ENCODE results near the gene PLA2G6. TPM values are rescaled to one million over a fixed set of nuclear protein-coding genes. Genes with fewer than 3 reads are reported as not detected.
"Not testable (repeated sequence)": the region's sequence is repeated elsewhere in the genome, so short reads cannot be mapped to it uniquely, and the experiment has no call there.

PLA2G6 gene
- total RNA-seq, 2 experiments from 2014 or later = 25.5 to 28.4 TPM

GRCh38 chr22:38175206-38176118, 6.2 kb downstream of the PLA2G6 start:
- ChIA-PET CTCF (interaction anchor here (1.1 to 1.7 kb wide), 3 partner anchors 29 to 123 kb away, joined by 3 to 6 read pairs (median 4); no protein-coding TSS in a partner anchor), POLR2A (interaction anchor here (1.2 kb wide), 1 partner anchor 27 kb away, joined by 6 read pairs; no protein-coding TSS in a partner anchor)

DNA sequence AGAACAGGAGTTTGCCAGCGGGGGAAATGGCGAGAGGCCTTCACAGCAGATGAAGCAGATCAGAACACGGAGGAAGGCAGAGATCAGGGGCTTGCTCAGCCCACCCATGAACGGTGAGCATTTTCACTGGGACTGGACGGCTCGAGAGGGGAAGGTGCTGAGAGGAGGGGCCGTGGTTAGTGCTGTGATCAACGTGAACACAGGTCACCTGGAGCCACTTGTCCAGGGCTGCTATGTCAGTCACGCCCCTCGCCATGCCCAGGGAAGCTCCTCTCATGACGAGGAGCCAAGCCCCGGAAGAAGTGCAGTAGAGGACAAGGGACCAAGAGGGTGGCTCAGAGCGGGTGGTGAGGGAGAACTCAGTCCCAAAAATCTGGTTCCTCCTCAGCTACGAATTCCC, 7.0 kb downstream of the PLA2G6 start:
- ChIA-PET POLR2A (no interaction called here), CTCF (no interaction called here)

GRCh38 chr22:38173641-38173906, 8.1 kb downstream of the PLA2G6 start:
- ChIA-PET CTCF (interaction anchor here (0.5 kb wide), 1 partner anchor 574 kb away, joined by 3 read pairs; no protein-coding TSS in a partner anchor), POLR2A (interaction anchor here (1.4 kb wide), 1 partner anchor 29 kb away, joined by 3 read pairs; no protein-coding TSS in a partner anchor)

- CTCF ChIA-PET = interaction anchor here (0.5 kb wide), 1 partner anchor 574 kb away, joined by 3 read pairs; no protein-coding TSS in a partner anchor
Observed at GRCh38 chr22:38172832-38173640, 8.6 kb downstream of the PLA2G6 start.

DNA sequence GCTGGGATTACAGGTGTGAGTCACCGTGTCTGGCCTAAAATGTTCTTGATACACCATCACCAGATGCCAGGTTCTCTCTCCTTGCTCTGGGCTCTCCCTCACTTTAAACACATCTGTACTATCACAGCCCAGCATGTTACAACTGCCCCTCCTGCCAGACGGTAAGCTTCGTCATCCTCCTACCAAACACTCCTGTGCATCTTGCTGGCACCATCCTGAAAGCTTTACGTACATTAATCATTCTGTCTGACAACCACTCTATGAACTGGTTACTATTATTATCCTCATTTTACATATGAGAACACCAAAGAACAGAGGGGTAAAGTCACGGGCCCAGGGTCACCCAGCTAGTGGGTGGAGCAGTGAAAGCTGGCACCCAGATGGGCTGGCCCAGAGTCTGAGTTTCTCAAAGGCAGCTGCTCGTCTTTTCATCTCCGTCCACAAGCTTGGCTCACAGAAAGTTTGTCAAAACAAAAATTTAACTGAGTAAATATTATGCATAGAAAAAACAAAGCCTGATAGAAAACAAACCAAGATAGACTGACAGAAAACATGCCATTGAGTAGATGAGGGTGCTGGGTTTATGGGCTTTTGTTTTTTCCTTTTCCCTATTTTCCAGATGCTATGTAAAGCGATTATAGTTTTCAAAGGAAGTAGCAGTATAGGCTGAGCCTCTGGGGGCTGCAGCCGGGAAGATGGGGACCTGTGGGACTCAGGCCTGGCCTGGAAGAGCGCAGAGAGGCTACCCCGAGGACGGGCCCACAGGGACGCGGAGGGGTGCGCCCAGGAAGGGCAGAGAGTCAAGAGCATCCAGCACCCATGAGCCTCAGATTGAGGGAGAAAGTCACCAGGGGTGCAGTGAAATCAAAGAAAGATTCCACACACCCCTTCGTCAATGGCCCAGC, 9.5 kb downstream of the PLA2G6 start:
- POLR2A ChIA-PET = interaction anchor here (1.4 kb wide), 1 partner anchor 31 kb away, joined by 3 read pairs; no protein-coding TSS in a partner anchor
- CTCF ChIA-PET = interaction anchor here (1.9 kb wide), 1 partner anchor 29 kb away, joined by 7 read pairs; the partner anchor contains the start of gene MAFF

More at GRCh38 chr22:38172832-38173640, 8.6 kb downstream of the PLA2G6 start:
- POLR2A ChIA-PET = interaction anchor here (1.4 kb wide), 1 partner anchor 30 kb away, joined by 3 read pairs; no protein-coding TSS in a partner anchor

GRCh38 chr22:38170469-38170868, 11.2 kb downstream of the PLA2G6 start:
- ChIA-PET POLR2A (no interaction called here), CTCF (interaction anchor here (0.7 to 1.9 kb wide), 2 partner anchors 20 to 31 kb away, joined by 3 to 7 read pairs; partner anchors contain the start of gene MAFF)

DNA sequence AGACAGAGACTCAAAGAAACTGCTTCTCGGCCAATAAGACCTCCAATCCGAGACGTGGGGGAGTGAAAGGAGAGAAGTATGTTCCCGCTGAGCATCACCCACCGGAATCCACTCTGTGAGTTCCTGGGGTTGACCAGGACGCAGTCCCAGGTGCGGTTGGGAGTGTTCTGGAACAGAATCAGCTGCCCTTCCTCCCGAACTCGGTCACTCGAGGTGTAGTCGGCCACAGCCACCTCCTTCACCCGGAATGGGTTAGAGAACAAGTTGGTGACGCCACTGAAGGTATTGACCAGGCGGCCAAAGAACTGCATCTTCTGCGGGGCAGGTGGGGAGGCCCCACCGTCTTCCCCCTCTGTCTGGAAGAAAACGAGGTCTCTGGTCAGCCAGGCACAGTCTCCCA, 12.5 kb downstream of the PLA2G6 start:
- POLR2A ChIA-PET = no interaction called here
- CTCF ChIA-PET = no interaction called here

- ChIA-PET POLR2A (no interaction called here), CTCF (no interaction called here)
Observed at GRCh38 chr22:38167988-38168407, 13.6 kb downstream of the PLA2G6 start.

DNA sequence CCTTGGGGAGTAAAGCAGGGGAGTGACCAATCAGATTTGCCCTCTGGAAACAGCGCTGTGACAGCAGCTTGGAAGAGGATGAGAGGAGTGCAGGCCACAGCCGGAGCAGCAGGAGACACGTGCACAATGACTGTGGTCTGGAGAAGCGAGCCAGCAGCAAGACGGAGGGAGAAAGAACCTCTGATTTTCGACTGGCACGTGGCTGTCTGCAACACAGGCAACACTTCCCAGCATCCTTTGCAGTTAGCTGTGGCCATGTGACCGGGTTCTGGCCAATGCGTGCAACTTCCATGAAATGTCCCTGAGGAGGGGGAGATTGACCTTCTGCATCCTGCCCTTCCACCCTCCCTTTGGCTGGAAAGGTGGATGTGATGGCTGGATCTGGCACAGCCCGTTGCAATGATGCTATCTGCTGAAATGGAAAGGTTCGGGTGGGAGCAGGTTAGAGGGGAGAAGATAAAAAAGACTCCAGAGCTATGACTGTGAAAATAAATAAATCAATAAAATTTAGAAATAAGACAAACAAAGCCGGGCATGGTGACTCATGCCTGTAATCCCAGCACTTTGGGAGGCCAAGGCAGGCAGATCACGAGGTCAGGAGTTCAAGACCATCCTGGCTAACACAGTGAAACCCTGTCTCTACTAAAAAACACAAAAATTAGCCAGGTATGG, 15.6 kb downstream of the PLA2G6 start:
- ChIA-PET POLR2A (interaction anchor here (1.1 kb wide), 1 partner anchor 16 kb away, joined by 3 read pairs; the partner anchor contains the start of gene PLA2G6), CTCF (no interaction called here)

DNA sequence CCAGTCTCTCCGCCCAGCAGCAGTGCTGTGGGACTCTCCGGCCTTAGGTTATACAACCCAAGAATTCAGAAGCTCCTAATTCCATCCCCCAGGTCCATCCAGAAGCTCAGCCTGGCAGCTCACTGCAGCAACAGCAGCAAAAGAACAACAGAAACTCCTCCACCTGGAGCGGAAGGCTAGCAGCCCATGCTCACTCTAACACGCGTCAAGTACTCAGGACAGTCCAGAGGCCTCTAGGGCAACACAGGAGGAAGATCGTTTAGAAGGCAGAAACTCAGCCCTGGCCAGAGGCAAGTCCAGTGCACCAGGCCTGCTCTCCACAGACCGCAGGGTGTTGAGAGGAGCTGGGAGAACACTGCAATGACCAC, 17.1 kb downstream of the PLA2G6 start:
- POLR2A ChIA-PET = no interaction called here
- CTCF ChIA-PET = no interaction called here

GRCh38 chr22:38163844-38164550, 17.6 kb downstream of the PLA2G6 start:
- POLR2A ChIA-PET = no interaction called here

DNA sequence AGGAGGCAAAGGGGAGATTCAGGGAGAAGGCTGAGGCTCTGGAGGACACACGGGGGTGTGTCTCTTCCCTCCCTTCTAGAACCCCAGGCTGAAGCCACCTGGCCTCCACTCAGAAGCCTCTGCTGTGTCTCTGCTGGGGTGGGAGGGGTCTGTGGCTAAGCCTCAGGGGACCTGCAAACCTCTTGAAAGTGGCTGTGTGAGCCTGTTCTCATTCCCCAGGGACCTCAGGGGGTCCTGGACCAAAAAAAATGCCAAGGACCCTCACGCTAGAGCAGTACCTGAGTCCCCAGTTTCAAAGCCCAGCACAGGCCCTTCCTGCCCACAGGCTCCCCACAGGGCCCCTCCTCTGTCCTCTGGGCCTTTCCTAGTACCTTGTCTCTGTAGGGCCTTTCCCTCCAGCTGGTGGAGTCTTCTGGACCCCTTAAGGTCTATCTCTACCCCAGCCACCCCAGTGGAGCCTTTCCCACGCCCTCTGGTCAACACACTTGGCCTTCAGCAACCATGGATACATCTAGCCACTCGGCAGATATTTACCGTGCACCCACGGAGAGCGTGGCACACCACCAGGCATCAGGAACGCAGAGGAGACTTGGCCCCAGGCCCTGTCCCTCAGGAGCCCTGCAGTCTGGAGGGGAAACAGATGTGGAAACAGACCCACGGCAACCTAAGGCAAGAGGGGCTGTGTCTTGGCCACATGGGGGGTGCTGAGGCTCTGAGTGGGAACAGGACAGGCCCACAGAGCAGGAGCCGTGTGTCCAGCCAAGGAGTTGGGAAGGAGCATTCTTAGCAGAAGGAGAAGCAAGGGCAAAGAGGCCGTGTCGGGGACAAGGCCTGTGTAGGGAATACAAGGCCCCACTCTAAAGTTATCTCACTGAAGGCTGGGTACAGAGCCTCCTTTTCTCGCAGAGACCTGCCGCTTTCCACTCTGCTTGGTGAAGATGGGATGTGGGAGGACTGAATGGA, 18.5 kb downstream of the PLA2G6 start:
- POLR2A ChIA-PET = no interaction called here
- CTCF ChIA-PET = no interaction called here

More at GRCh38 chr22:38163844-38164550, 17.6 kb downstream of the PLA2G6 start:
- CTCF ChIA-PET = no interaction called here

DNA sequence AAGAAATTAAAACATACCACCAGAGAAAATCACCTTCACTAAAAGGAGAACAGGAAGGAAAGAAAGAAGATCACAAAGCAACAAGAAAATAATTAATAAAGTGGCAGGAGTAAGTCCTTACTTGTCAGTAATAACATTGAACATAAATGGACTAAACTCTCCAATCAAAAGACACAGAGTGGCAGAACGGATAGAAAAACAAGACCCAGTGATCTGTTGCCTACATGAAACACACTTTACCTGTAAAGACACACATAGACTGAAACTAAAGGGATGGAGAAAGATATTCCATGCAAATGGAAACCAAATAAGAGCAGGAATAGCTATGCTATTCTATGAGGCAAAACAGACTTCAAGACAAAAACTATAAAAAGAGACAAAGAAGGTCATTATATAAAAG, 25.9 kb downstream of the PLA2G6 start:
- ChIA-PET CTCF (no interaction called here), POLR2A (no interaction called here)

DNA sequence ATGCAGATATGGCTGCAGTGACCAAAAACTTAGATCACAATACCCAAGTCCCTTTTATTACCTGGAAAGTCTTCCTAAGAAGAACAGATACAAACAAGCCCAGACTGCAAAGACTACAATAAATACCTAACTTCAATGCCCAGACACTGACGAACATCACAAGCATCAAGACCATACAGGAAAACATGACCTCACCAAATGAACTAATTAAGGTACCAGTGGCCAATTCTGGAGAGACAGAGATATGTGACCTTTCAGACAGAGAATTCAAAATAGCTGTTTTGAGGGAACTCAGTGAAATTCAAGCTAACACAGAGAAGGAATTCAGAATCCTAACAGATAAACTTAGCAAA, 27.1 kb downstream of the PLA2G6 start:
- CTCF ChIA-PET, POLR2A ChIA-PET: not testable (repeated sequence)

DNA sequence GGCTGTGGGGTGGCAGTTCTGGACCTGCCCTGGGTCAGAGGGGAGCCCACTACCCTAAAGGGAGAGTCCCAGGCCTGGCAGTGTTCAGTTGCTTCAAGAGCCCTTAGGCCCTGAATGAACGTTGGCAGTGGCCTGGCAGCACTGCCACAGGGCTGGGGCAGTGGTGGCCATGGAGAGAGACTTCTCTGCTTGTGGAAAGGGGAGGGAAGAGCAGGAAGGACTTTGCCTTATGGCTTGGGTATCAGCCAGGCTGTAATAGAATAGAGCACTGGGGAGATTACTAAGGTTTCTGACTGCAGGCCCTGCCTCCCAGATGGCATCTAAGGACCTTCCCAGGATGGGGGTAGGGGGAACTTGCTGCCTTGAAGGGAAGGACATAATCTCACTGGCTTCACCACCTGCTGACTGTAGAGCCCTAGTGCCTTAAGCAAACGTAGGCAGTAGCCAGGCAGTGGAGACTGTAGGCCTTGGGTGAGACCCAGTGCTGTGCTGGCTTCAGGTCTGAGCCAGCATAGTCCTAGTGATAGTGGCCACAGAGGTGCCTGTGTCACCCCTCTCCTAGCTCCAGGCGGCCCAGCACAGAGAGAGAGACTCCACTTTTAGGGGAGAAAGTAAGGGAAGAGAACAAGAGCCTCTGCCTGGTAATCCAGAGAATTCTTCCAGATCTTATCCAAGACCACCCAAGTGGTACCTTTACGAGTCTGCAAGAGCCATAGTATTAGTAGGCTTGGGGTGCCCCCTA, 27.6 kb downstream of the PLA2G6 start:
- POLR2A ChIA-PET = no interaction called here
- CTCF ChIA-PET = no interaction called here

DNA sequence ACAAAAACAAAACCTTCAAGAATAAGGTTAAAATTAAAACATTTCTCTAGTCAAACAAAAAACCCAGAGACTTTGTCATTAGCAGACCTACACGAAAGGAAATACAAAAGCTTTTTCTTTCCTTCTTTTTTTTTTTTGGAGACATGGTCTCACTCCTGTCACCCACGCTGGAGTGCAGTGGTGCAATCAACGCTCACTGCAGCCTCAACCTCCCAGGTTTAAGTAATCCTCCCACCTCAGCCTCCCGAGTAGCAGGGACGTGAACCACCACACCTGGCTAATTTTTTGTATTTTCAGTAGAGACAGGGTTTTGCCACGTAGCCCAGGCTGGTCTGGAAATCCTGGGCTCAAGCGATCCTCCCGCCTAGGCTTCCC, 30.5 kb downstream of the PLA2G6 start:
- ChIA-PET CTCF (interaction anchor here (0.5 to 1.2 kb wide), 2 partner anchors 19 to 53 kb away, joined by 3 to 4 read pairs; no protein-coding TSS in a partner anchor), POLR2A (no interaction called here)

DNA sequence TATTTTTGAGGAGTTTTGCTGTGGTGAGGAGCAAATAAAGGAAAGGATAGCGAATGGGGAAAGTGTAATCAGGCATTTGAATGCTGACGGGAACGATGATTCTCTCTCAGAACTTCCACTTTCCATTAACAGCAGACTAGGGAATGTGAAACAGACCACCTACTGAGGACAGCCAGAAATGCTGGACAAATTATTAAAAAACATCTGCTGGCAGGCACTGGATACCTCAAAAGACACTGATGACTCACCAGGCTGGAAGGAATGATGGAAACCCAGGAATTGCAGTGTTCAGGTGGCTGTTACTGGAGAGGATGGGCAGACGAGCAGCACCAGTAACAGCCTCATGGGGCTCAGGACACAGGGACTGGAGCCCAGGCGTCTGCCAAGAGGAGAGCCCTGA, 33.4 kb downstream of the PLA2G6 start:
- ChIA-PET POLR2A (no interaction called here), CTCF (no interaction called here)
